Measurements from ENCODE around the gene INSIG1.

Gene INSIG1

DNA sequence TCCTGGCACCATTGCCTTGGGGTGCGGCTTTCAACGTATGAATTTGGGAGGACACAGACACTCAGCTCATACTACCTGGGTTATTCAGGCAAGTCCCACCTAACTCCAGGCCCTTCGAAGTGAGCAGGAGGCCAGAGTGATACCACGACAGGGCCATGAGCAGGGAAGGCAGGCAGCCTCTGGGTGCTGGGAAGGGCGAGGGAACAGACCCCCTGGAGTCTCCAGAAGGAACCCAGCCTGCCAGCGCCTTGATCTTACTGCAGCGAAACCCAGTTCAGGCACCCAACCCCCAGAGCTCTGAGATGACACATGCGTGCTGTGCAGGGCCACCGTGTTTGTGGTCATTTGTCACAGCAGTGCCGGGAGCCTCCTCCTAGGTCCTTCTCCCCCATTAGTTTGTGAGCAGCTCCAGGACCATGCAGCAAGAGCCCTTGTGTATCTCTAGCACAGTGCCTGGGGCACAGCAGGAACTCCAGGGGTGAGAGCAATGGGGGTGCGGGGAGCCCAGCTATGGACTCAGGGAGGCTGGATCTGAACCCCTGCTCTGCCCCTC lies 7.7 kb upstream of the INSIG1 start:
- no peak overlapping the region for H3K4me3 ChIP-seq (ENCODE audit: low read depth in 1 of 2, low read length in 2 of 2)
- ATAC-seq (ENCODE audit: insufficient read depth, low read depth) (no peak), DNase-seq (no peak)
- no peaks in the 10 kb centered on the region for H3K79me2 ChIP-seq (ENCODE audit: insufficient read depth, low read length)
- no peak overlapping the region for H2AFZ ChIP-seq (ENCODE audit: low read depth, low read length)
- TF ChIP-seq EZH2 (IDR thresholded peaks at IDR 0.05; ENCODE audit: borderline replicate concordance, low read depth, low read length, severe bottlenecking) = no peak
- TF ChIP-seq, protein P1, sequence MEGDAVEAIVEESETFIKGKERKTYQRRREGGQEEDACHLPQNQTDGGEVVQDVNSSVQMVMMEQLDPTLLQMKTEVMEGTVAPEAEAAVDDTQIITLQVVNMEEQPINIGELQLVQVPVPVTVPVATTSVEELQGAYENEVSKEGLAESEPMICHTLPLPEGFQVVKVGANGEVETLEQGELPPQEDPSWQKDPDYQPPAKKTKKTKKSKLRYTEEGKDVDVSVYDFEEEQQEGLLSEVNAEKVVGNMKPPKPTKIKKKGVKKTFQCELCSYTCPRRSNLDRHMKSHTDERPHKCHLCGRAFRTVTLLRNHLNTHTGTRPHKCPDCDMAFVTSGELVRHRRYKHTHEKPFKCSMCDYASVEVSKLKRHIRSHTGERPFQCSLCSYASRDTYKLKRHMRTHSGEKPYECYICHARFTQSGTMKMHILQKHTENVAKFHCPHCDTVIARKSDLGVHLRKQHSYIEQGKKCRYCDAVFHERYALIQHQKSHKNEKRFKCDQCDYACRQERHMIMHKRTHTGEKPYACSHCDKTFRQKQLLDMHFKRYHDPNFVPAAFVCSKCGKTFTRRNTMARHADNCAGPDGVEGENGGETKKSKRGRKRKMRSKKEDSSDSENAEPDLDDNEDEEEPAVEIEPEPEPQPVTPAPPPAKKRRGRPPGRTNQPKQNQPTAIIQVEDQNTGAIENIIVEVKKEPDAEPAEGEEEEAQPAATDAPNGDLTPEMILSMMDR (IDR thresholded peaks at IDR 0.05; ENCODE audit: borderline replicate concordance, extremely low read depth, low read length, poor library complexity, severe bottlenecking) = no peak
- no peak overlapping the region for H3K9ac ChIP-seq (ENCODE audit: low read depth, low read length)
- no peaks in the 10 kb centered on the region for H3K9me3 ChIP-seq (ENCODE audit: insufficient read depth, low read length, severe bottlenecking)
- H3K36me3 ChIP-seq (ENCODE audit: insufficient read depth, low read length) = no peaks in the 10 kb centered on the region
- no peaks in the 10 kb centered on the region for H3K27me3 ChIP-seq (ENCODE audit: insufficient read depth, low read length, poor library complexity)
- H4K20me1 ChIP-seq (ENCODE audit: insufficient read depth, low read length) = no peaks in the 10 kb centered on the region
- H3K27ac ChIP-seq (ENCODE audit: low read length) = no peak overlapping the region
- H3K4me1 ChIP-seq (ENCODE audit: insufficient read depth, low read length) = peaks cover 15% of the 10 kb centered on the region
- no peak overlapping the region for H3K4me2 ChIP-seq (ENCODE audit: insufficient read depth, low read length)

DNA sequence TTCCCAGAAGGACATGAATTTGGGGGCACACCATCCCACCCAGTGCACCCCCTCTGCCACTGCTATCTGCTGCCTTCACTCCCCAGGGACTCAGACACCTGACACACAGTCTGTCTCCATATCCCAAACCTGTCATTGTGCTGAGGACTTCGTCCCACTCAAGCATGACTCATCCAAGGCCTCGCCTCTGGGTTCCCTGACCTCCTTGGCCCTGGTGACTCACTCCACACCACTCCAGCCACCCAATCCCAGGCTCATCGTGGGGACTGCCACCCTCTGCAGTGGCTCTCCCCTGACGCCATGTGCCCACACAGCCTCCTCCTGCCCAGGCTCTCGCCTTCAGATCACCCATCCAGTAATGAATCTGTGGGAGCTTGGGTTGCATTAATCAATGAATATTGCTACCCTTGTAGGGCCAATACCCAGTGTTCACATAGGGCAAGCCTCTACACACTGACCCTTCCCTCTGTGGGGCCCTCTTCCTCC lies 6.6 kb upstream of the INSIG1 start:
- Histone ChIP-seq H3K9ac (ENCODE audit: low read depth, low read length) (no peak overlapping the region), H3K4me2 (ENCODE audit: insufficient read depth, low read length) (no peak overlapping the region), H3K9me3 (ENCODE audit: insufficient read depth, low read length, severe bottlenecking) (no peaks in the 10 kb centered on the region), H3K27me3 (ENCODE audit: insufficient read depth, low read length, poor library complexity) (no peaks in the 10 kb centered on the region), H3K4me1 (ENCODE audit: insufficient read depth, low read length) (peaks cover 23% of the 10 kb centered on the region), H3K4me3 (ENCODE audit: low read depth in 1 of 2, low read length in 2 of 2) (no peak overlapping the region), H3K36me3 (ENCODE audit: insufficient read depth, low read length) (no peaks in the 10 kb centered on the region), H3K79me2 (ENCODE audit: insufficient read depth, low read length) (no peaks in the 10 kb centered on the region), H4K20me1 (ENCODE audit: insufficient read depth, low read length) (no peaks in the 10 kb centered on the region), H3K27ac (ENCODE audit: low read length) (no peak overlapping the region), H2AFZ (ENCODE audit: low read depth, low read length) (no peak overlapping the region)
- ATAC-seq (ENCODE audit: insufficient read depth, low read depth) = no peak
- DNase-seq = no peak
- TF ChIP-seq EZH2 (IDR thresholded peaks at IDR 0.05; ENCODE audit: borderline replicate concordance, low read depth, low read length, severe bottlenecking) = no peak
- TF ChIP-seq, protein P1 (IDR thresholded peaks at IDR 0.05; ENCODE audit: borderline replicate concordance, extremely low read depth, low read length, poor library complexity, severe bottlenecking) = no peak

DNA sequence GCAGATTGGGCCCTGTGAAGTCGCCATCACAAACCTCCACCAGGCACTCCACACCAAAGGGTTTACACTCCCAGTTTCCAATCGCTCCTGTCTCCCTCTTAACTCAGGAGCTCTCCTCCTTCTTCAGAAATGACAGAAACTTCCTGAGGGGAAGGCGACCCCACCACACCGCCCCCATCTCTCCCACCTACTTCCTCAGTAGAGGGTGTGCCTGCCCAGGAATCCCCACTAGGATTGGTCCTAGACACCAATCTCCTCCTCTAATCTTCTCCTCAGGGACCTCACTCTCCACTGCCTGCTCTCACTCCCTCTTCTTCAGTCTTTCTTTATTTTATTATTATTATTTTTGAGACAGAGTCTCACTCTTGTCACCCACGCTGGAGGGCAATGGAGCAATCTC lies 5.9 kb upstream of the INSIG1 start:
- no peak overlapping the region for H3K9ac ChIP-seq (ENCODE audit: low read depth, low read length)
- no peak overlapping the region for H3K4me2 ChIP-seq (ENCODE audit: insufficient read depth, low read length)
- H4K20me1 ChIP-seq (ENCODE audit: insufficient read depth, low read length) = peaks cover 3% of the 10 kb centered on the region; the same call in 1 of the 2 replicates
- 0 out of 2 replicates have a peak, but pooled peaks cover 3% of the 10 kb centered on the region for H3K79me2 ChIP-seq (ENCODE audit: insufficient read depth, low read length)
- TF ChIP-seq EZH2 (IDR thresholded peaks at IDR 0.05; ENCODE audit: borderline replicate concordance, low read depth, low read length, severe bottlenecking) = no peak
- TF ChIP-seq, protein P1 (IDR thresholded peaks at IDR 0.05; ENCODE audit: borderline replicate concordance, extremely low read depth, low read length, poor library complexity, severe bottlenecking) = no peak
- no peaks in the 10 kb centered on the region for H3K9me3 ChIP-seq (ENCODE audit: insufficient read depth, low read length, severe bottlenecking)
- H3K27ac ChIP-seq (ENCODE audit: low read length) = no peak overlapping the region
- no peaks in the 10 kb centered on the region for H3K27me3 ChIP-seq (ENCODE audit: insufficient read depth, low read length, poor library complexity)
- ATAC-seq (ENCODE audit: insufficient read depth, low read depth) = no peak
- H3K36me3 ChIP-seq (ENCODE audit: insufficient read depth, low read length) = no peaks in the 10 kb centered on the region
- H3K4me1 ChIP-seq (ENCODE audit: insufficient read depth, low read length) = peaks cover 29% of the 10 kb centered on the region
- no peak for DNase-seq
- H2AFZ ChIP-seq (ENCODE audit: low read depth, low read length) = no peak overlapping the region
- no peak overlapping the region for H3K4me3 ChIP-seq (ENCODE audit: low read depth in 1 of 2, low read length in 2 of 2)

All from DND-41 (cell line).